ENCODE measurements around the gene PSMD6. TPM values are rescaled to one million over a fixed set of nuclear protein-coding genes. Genes with fewer than 3 reads are reported as not detected.

Gene PSMD6
- total RNA-seq, 1 experiment from 2014 or later = 78.7 TPM

DNA sequence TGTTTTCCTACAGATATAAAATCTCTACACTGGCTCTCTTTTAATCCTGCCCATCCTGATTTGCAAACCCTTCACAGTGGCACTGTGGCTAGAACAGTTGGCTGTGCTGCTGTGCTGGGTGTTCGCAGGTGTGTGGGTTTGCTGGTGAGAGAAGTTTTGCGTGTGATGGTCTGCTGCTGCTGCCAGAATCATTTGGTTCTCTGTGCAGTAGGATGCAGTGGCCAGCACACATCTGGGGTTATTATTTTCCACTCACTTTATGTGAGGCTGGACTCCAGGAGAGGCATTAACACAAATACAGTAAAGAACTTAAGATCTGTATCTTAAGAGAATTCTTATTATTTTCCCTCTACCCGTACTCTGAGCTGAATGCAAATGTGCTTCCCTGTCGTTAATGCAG is 16.0 kb upstream of the PSMD6 start (continued):
- TF ChIP-seq, protein P1, sequence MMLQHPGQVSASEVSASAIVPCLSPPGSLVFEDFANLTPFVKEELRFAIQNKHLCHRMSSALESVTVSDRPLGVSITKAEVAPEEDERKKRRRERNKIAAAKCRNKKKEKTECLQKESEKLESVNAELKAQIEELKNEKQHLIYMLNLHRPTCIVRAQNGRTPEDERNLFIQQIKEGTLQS (IDR thresholded peaks at IDR 0.05) = no peak
- TF ChIP-seq EZH2 (IDR thresholded peaks at IDR 0.05) (no peak), EZH2phosphoT487 (IDR thresholded peaks at IDR 0.05; ENCODE audit: borderline replicate concordance) (no peak)

DNA sequence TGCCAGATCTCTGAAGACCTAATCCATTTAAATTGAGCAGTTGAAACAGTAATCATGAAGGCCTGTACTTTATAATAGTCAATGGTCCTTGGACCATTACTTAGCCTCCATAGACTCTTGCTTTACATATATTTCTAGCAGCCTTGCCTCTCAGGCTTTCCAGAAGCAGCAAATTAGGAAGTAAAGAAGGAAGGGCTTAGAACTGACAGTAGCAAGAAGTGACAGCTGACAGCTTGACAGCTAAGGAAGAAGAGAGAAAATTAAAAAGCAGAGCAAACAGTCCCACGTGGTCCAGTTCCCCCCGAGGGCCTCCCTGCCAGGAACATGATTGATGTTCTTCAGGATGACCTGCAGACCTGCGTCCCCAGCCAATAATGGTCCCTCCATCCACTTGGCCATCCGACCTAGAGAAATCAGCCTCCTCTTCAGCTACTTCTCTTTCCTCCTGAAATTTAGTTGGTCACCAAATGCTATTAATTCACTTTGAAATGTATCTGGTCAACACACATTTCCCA is 15.0 kb upstream of the PSMD6 start:
- Histone ChIP-seq H3K4me3 (replicated peaks in 1 of 2; ENCODE audit: low read depth in 1 of 2, low read length in 2 of 2) (no peak overlapping the region), H3K4me2 (ENCODE audit: low read length) (no peak overlapping the region), H4K20me1 (ENCODE audit: insufficient read depth) (no peaks in the 10 kb centered on the region), H3K27ac (ENCODE audit: low read depth, low read length) (no peak overlapping the region), H3K36me3 (ENCODE audit: control insufficient read depth in 1 of 2, insufficient read depth in 2 of 2, low read length in 2 of 2) (no peaks in the 10 kb centered on the region), H3K79me2 (ENCODE audit: insufficient read depth, low read length) (no peaks in the 10 kb centered on the region), H3K9ac (ENCODE audit: low read length) (no peak overlapping the region), H3K4me1 (ENCODE audit: control insufficient read depth in 1 of 2, insufficient read depth in 2 of 2, low read length in 2 of 2) (no peaks in the 10 kb centered on the region), H3K27me3 (ENCODE audit: insufficient read depth, low read length) (peaks cover 41% of the 10 kb centered on the region), H2AFZ (ENCODE audit: low read depth, low read length, poor library complexity, severe bottlenecking) (no peak overlapping the region), H3K9me2 (ENCODE audit: insufficient read depth) (no peaks in the 10 kb centered on the region), H3K9me3 (ENCODE audit: control insufficient read depth in 1 of 2, insufficient read depth in 1 of 2, low read depth in 1 of 2, low read length in 2 of 2) (0 out of 4 replicates have a peak, but pooled peaks cover 0 to 5% of the 10 kb centered on the region in 2 experiments)
- BruUV-seq (replicated peaks) = no TSS peak
- DNase-seq (ENCODE audit: low read depth, low spot score) = no peak
- POLR2A ChIA-PET = no interaction called here
- TF ChIP-seq JUND (IDR thresholded peaks at IDR 0.05) (no peak), POLR2AphosphoS5 (IDR thresholded peaks at IDR 0.05; ENCODE audit: low read depth, low read length) (no peak), CEBPB (IDR thresholded peaks at IDR 0.05; ENCODE audit: low read depth) (no peak), EZH2phosphoT487 (IDR thresholded peaks at IDR 0.05; ENCODE audit: borderline replicate concordance) (no peak), RAD21 (IDR thresholded peaks at IDR 0.05; ENCODE audit: low read depth) (no peak), ZFX (IDR thresholded peaks at IDR 0.05) (no peak), EZH2 (IDR thresholded peaks at IDR 0.05) (no peak), ZNF274 (IDR thresholded peaks at IDR 0.05; ENCODE audit: low read depth, low read length) (no peak), ELF1 (IDR thresholded peaks at IDR 0.05; ENCODE audit: borderline replicate concordance, low read depth) (no peak)
- TF ChIP-seq, protein P2, sequence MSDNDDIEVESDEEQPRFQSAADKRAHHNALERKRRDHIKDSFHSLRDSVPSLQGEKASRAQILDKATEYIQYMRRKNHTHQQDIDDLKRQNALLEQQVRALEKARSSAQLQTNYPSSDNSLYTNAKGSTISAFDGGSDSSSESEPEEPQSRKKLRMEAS (IDR thresholded peaks at IDR 0.05) = no peak
- TF ChIP-seq, protein P1 (IDR thresholded peaks at IDR 0.05) = no peak
- TF ChIP-seq, protein P3, sequence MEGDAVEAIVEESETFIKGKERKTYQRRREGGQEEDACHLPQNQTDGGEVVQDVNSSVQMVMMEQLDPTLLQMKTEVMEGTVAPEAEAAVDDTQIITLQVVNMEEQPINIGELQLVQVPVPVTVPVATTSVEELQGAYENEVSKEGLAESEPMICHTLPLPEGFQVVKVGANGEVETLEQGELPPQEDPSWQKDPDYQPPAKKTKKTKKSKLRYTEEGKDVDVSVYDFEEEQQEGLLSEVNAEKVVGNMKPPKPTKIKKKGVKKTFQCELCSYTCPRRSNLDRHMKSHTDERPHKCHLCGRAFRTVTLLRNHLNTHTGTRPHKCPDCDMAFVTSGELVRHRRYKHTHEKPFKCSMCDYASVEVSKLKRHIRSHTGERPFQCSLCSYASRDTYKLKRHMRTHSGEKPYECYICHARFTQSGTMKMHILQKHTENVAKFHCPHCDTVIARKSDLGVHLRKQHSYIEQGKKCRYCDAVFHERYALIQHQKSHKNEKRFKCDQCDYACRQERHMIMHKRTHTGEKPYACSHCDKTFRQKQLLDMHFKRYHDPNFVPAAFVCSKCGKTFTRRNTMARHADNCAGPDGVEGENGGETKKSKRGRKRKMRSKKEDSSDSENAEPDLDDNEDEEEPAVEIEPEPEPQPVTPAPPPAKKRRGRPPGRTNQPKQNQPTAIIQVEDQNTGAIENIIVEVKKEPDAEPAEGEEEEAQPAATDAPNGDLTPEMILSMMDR (IDR thresholded peaks at IDR 0.05 in 2 of 3, conservative IDR thresholded peaks at IDR 0.05 in 1 of 3; ENCODE audit: borderline replicate concordance in 1 of 3, insufficient read depth in 1 of 3, low read depth in 2 of 3, low read length in 2 of 3) = no peak
- TF ChIP-seq, protein P4, sequence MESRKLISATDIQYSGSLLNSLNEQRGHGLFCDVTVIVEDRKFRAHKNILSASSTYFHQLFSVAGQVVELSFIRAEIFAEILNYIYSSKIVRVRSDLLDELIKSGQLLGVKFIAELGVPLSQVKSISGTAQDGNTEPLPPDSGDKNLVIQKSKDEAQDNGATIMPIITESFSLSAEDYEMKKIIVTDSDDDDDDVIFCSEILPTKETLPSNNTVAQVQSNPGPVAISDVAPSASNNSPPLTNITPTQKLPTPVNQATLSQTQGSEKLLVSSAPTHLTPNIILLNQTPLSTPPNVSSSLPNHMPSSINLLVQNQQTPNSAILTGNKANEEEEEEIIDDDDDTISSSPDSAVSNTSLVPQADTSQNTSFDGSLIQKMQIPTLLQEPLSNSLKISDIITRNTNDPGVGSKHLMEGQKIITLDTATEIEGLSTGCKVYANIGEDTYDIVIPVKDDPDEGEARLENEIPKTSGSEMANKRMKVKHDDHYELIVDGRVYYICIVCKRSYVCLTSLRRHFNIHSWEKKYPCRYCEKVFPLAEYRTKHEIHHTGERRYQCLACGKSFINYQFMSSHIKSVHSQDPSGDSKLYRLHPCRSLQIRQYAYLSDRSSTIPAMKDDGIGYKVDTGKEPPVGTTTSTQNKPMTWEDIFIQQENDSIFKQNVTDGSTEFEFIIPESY (IDR thresholded peaks at IDR 0.05; ENCODE audit: extremely low read depth, insufficient replicate concordance, low read length) = no peak
- CTCF ChIA-PET = interaction anchor here (1.6 kb wide), 1 partner anchor 8 kb away, joined by 3 read pairs; no protein-coding TSS in a partner anchor
- ATAC-seq = no peak
- RAD21 ChIA-PET (ENCODE audit: low non-redundant PET in 1 of 2, low total read pairs in 2 of 2, uncharacterized antibody in 2 of 2, unreplicated experiment in 2 of 2) = no interaction called here
- intact Hi-C loops (cut with micrococcal nuclease) = no loop called here

All from HCT116 (cell line).